ENCODE results near the gene NXN.
"Not testable (repeated sequence)": the region's sequence is repeated elsewhere in the genome, so short reads cannot be mapped to it uniquely, and the experiment has no call there.

Gene NXN

DNA sequence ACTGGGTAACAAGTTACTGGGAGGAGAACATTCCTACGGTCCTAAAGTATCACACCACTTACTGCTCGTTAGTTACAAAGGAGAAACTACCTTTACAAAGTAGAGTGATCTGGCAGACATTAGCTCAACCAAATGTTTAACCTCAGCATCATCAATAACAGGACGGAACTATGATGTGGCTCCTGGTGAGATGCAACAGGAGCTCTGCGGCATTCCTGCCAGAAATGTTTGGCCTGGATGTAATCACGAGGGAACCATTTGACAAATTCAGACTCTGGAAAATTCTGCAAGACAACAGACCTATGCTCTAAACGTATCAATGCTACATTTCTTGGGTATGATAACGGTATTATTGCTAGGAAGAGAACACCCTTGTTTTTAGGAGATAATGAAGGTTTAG lies 117.0 kb downstream of the NXN start:
- no peak for DNase-seq (ENCODE audit: low spot score)
- no peak for TF ChIP-seq CTCF (IDR thresholded peaks at IDR 0.05; ENCODE audit: extremely low read depth, missing control alignments)

DNA sequence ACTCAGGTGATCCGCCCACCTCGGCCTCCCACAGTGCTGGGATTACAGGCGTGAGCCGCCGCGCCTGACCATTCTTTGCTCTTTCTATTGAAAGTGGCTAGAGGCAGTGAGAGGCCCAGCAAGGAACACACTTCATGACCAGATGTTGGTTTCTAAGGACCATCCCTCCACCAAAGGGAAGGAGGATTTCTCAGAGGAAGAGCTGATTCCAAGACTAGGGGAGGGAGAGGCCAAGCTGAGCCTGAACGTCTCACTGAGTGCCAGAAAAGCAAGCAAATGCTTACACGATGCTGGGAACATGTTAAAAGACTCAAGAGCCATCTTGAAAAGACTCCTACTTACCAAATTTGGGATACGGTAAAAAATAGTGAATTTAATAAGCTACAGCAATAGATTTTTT lies 118.2 kb downstream of the NXN start:
- no peak for DNase-seq (ENCODE audit: low spot score)
- no peak for TF ChIP-seq CTCF (IDR thresholded peaks at IDR 0.05; ENCODE audit: extremely low read depth, missing control alignments)

DNA sequence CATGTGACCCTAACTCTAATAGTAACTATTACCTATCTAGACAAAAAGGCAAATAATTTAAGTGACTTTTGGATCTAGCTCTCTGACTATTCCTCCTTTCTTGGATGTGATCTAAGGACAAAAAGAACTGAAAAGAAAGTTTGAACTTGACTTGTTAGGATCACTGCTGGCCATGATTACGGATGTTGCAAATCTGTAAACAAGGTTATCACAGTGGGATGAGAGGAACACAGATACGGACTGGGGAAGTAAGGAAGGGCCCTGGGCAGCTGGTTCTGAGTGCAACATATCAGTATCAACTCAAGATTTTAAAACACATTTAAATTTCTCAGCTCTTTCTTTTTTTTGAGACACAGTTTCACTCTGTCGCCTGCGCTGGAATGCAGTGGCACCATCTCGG lies 118.8 kb downstream of the NXN start:
- no peak for TF ChIP-seq CTCF (IDR thresholded peaks at IDR 0.05; ENCODE audit: extremely low read depth, missing control alignments)
- no peak for DNase-seq (ENCODE audit: low spot score)

- TF ChIP-seq CTCF (IDR thresholded peaks at IDR 0.05; ENCODE audit: extremely low read depth, missing control alignments): no peak
- DNase-seq (ENCODE audit: low spot score): no peak
These were observed 119.8 kb downstream of the NXN start for GRCh38 chr17:859824-860195.

DNA sequence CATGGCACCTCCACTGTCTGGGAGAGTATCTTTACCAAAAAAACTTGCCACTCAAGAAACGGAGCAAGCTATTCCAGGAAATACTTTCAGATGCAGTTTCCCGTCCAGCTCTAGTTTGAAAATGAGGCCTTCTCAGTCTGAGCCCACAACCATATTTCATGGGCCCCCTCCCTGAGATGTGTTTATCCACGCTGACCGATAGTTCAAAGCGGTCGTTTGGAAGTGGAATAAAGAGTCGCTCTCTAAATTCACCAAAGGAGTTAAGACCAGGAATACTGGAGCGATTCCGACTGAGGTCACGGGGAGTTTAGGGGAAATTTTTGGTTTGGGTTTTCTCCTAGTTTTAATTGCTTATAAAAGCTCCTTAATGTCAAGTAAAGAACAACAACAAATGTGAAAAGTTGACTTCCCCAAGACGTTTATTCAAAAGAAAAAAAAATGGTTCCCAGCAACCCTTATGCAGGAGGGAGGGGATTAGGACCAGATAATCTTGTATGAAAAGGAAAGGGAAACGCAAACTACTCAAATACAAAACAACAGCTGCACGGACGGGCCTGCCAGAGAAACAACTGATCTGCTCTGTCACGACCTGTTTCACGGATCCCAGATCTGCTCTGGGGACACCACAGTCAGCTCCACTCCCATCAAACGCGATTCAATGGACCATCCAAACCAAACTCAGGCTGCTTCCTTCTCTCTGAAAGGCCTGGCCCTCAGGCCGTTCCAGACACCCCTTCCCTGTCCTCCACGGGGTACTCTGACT lies 120.3 kb downstream of the NXN start:
- no peak for TF ChIP-seq CTCF (IDR thresholded peaks at IDR 0.05; ENCODE audit: extremely low read depth, missing control alignments)
- DNase-seq (ENCODE audit: low spot score): no peak

GRCh38 chr17:856149-856548 lies 123.4 kb downstream of the NXN start:
- no peak for DNase-seq (ENCODE audit: low spot score)
- no peak for TF ChIP-seq CTCF (IDR thresholded peaks at IDR 0.05; ENCODE audit: extremely low read depth, missing control alignments)

- no peak for DNase-seq (ENCODE audit: low spot score)
- TF ChIP-seq CTCF (IDR thresholded peaks at IDR 0.05; ENCODE audit: extremely low read depth, missing control alignments): no peak
These were observed 124.0 kb downstream of the NXN start for GRCh38 chr17:855569-855968.

GRCh38 chr17:852850-853249 lies 126.7 kb downstream of the NXN start:
- not testable (repeated sequence) for DNase-seq (ENCODE audit: low spot score)

Measured in GM20000 (cell line).